Ishikawa (cell line): ENCODE measurements around the gene DIS3L2.

ENCODE experiments used
- EGR1 ChIP-seq: IDR thresholded peaks from 2 replicates; pipeline ENCODE4 v1.6.1; 2012
- EP300 ChIP-seq: IDR thresholded peaks from 2 replicates; pipeline ENCODE4 v1.6.1; 2012; ENCODE audit warnings: borderline replicate concordance
- REST ChIP-seq: IDR thresholded peaks from 2 replicates; pipeline ENCODE4 v1.6.1; 2012; ENCODE audit warnings: low read depth, mild to moderate bottlenecking
- TAF1 ChIP-seq: IDR thresholded peaks from 2 replicates; pipeline ENCODE4 v1.6.1; 2012; ENCODE audit warnings: low read depth, mild to moderate bottlenecking
- TEAD4 ChIP-seq: IDR thresholded peaks from 2 replicates; pipeline ENCODE4 v1.6.1; 2012
- TF ChIP-seq, protein P1 (sequence below): IDR thresholded peaks from 2 replicates; pipeline ENCODE4 v1.6.1; 2012

DNA sequence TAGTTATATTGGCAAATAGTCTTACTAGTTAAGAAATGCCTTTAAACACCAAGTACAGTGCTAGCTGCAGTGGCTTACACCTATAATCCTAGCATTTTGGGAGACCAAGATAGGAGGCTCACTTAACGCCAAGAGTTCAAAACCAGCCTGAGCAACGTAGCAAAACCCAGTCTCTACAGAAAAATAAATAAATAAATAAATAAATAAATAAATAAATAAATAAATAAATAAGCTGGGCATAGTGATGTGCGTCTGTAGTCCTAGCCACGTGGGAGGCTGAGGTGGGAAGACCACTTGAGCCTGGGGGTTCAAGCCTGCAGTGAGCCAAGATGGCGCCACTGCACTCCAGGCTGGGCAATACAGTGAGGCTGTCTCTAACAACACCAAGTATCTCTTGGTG, 258.4 kb downstream of the DIS3L2 start:
- TF ChIP-seq EP300 (no peak), TAF1 (no peak), REST (no peak), TEAD4 (no peak), EGR1 (no peak)
- TF ChIP-seq, protein P1, sequence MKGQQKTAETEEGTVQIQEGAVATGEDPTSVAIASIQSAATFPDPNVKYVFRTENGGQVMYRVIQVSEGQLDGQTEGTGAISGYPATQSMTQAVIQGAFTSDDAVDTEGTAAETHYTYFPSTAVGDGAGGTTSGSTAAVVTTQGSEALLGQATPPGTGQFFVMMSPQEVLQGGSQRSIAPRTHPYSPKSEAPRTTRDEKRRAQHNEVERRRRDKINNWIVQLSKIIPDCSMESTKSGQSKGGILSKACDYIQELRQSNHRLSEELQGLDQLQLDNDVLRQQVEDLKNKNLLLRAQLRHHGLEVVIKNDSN: no peak
